ENCODE results near the gene SLX4IP. TPM values are rescaled to one million over a fixed set of nuclear protein-coding genes. Genes with fewer than 3 reads are reported as not detected.

SLX4IP gene
- total RNA-seq, 1 experiment from 2014 or later: 11.1 TPM

DNA sequence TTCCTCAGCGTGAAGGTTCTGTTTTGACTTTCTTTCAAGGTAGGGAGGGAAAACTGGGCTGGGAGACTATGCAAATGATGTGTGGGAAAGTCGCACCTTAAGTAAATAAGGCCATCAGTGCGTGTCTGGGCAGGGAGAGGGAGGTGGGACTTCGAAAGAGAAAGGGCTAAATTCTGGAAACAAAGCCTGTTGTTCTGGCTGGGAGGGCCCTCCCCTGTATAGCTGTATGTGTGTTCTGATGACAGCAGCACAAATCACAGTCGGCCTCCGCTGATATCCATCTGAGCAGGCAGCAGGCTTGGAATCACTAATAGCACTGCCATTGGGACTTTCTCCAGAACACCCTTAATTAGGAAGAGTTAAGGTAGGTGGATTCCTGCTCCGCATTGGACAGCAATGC lies 219.5 kb downstream of the SLX4IP start (continued):
- TF ChIP-seq SRF (IDR thresholded peaks at IDR 0.05; ENCODE audit: low read depth) (no peak), JUND (IDR thresholded peaks at IDR 0.05) (no peak)
- TF ChIP-seq, protein P1, sequence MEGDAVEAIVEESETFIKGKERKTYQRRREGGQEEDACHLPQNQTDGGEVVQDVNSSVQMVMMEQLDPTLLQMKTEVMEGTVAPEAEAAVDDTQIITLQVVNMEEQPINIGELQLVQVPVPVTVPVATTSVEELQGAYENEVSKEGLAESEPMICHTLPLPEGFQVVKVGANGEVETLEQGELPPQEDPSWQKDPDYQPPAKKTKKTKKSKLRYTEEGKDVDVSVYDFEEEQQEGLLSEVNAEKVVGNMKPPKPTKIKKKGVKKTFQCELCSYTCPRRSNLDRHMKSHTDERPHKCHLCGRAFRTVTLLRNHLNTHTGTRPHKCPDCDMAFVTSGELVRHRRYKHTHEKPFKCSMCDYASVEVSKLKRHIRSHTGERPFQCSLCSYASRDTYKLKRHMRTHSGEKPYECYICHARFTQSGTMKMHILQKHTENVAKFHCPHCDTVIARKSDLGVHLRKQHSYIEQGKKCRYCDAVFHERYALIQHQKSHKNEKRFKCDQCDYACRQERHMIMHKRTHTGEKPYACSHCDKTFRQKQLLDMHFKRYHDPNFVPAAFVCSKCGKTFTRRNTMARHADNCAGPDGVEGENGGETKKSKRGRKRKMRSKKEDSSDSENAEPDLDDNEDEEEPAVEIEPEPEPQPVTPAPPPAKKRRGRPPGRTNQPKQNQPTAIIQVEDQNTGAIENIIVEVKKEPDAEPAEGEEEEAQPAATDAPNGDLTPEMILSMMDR (IDR thresholded peaks at IDR 0.05 in 2 of 3, conservative IDR thresholded peaks at IDR 0.05 in 1 of 3; ENCODE audit: borderline replicate concordance in 1 of 3, insufficient read depth in 1 of 3, low read depth in 2 of 3, low read length in 2 of 3): no peak

GRCh38 chr20:10655720-10656669 lies 220.9 kb downstream of the SLX4IP start:
- peaks cover 32 to 76% of the 10 kb centered on the region in 2 experiments; a peak in 3 of 4 replicates for H3K36me3 ChIP-seq (ENCODE audit: control insufficient read depth in 1 of 2, insufficient read depth in 2 of 2, low read length in 2 of 2)
- no peaks in the 10 kb centered on the region for H3K9me3 ChIP-seq (ENCODE audit: control insufficient read depth in 1 of 2, insufficient read depth in 1 of 2, low read depth in 1 of 2, low read length in 2 of 2)
- no peak overlapping the region for H3K27ac ChIP-seq (ENCODE audit: low read depth, low read length)
- no peaks in the 10 kb centered on the region for H3K79me2 ChIP-seq (ENCODE audit: insufficient read depth, low read length)
- no peaks in the 10 kb centered on the region; the same call in 1 of the 2 replicates for H4K20me1 ChIP-seq (ENCODE audit: insufficient read depth)
- no peaks in the 10 kb centered on the region for H3K9me2 ChIP-seq (ENCODE audit: insufficient read depth)
- no peaks in the 10 kb centered on the region for H3K4me1 ChIP-seq (ENCODE audit: control insufficient read depth in 1 of 2, insufficient read depth in 2 of 2, low read length in 2 of 2)
- H3K27me3 ChIP-seq (ENCODE audit: insufficient read depth, low read length): no peaks in the 10 kb centered on the region
- BruUV-seq (replicated peaks): no TSS peak
- POLR2A ChIA-PET: no interaction called here
- CTCF ChIA-PET: no interaction called here
- H3K4me3 ChIP-seq (replicated peaks in 1 of 2; ENCODE audit: low read depth in 1 of 2, low read length in 2 of 2): no peak overlapping the region
- intact Hi-C loops (cut with micrococcal nuclease): no loop called here
- RAD21 ChIA-PET (ENCODE audit: low non-redundant PET in 1 of 2, low total read pairs in 2 of 2, uncharacterized antibody in 2 of 2, unreplicated experiment in 2 of 2): no interaction called here
- ATAC-seq: no peak
- no peak overlapping the region for H3K4me2 ChIP-seq (ENCODE audit: low read length)
- no peak overlapping the region for H3K9ac ChIP-seq (ENCODE audit: low read length)
- DNase-seq (ENCODE audit: low read depth, low spot score): no peak
- no peak overlapping the region for H2AFZ ChIP-seq (ENCODE audit: low read depth, low read length, poor library complexity, severe bottlenecking)
- TF ChIP-seq CEBPB (IDR thresholded peaks at IDR 0.05; ENCODE audit: low read depth) (no peak), TCF7L2 (IDR thresholded peaks at IDR 0.05; ENCODE audit: borderline replicate concordance, extremely low read depth, insufficient read depth, insufficient read length) (no peak), SIN3A (IDR thresholded peaks at IDR 0.05; ENCODE audit: low read depth) (no peak), EZH2phosphoT487 (IDR thresholded peaks at IDR 0.05; ENCODE audit: borderline replicate concordance) (no peak), POLR2AphosphoS5 (IDR thresholded peaks at IDR 0.05; ENCODE audit: low read depth, low read length) (no peak), EGR1 (IDR thresholded peaks at IDR 0.05; ENCODE audit: low read depth) (no peak), SP1 (IDR thresholded peaks at IDR 0.05; ENCODE audit: low read depth) (no peak), YY1 (IDR thresholded peaks at IDR 0.05; ENCODE audit: extremely low read depth, insufficient replicate concordance, low read depth, low read length) (no peak), POLR2A (IDR thresholded peaks at IDR 0.05; ENCODE audit: borderline replicate concordance, extremely low read depth, insufficient read depth, insufficient read length) (no peak), FOSL1 (IDR thresholded peaks at IDR 0.05; ENCODE audit: low read depth) (no peak), SRF (IDR thresholded peaks at IDR 0.05; ENCODE audit: low read depth) (no peak), ELF1 (IDR thresholded peaks at IDR 0.05; ENCODE audit: borderline replicate concordance, low read depth) (no peak), ZNF274 (IDR thresholded peaks at IDR 0.05; ENCODE audit: low read depth, low read length) (no peak)
- TF ChIP-seq, protein P2, sequence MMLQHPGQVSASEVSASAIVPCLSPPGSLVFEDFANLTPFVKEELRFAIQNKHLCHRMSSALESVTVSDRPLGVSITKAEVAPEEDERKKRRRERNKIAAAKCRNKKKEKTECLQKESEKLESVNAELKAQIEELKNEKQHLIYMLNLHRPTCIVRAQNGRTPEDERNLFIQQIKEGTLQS (IDR thresholded peaks at IDR 0.05): no peak
- TF ChIP-seq, protein P3, sequence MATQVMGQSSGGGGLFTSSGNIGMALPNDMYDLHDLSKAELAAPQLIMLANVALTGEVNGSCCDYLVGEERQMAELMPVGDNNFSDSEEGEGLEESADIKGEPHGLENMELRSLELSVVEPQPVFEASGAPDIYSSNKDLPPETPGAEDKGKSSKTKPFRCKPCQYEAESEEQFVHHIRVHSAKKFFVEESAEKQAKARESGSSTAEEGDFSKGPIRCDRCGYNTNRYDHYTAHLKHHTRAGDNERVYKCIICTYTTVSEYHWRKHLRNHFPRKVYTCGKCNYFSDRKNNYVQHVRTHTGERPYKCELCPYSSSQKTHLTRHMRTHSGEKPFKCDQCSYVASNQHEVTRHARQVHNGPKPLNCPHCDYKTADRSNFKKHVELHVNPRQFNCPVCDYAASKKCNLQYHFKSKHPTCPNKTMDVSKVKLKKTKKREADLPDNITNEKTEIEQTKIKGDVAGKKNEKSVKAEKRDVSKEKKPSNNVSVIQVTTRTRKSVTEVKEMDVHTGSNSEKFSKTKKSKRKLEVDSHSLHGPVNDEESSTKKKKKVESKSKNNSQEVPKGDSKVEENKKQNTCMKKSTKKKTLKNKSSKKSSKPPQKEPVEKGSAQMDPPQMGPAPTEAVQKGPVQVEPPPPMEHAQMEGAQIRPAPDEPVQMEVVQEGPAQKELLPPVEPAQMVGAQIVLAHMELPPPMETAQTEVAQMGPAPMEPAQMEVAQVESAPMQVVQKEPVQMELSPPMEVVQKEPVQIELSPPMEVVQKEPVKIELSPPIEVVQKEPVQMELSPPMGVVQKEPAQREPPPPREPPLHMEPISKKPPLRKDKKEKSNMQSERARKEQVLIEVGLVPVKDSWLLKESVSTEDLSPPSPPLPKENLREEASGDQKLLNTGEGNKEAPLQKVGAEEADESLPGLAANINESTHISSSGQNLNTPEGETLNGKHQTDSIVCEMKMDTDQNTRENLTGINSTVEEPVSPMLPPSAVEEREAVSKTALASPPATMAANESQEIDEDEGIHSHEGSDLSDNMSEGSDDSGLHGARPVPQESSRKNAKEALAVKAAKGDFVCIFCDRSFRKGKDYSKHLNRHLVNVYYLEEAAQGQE (IDR thresholded peaks at IDR 0.05; ENCODE audit: low read depth): no peak

All from HCT116 (cell line).